ENCODE measurements around the gene MRPL43. TPM values are rescaled to one million over a fixed set of nuclear protein-coding genes. Genes with fewer than 3 reads are reported as not detected.

MRPL43 gene
- total RNA-seq, 1 donor = 51.8 TPM

- TF ChIP-seq, protein P1, sequence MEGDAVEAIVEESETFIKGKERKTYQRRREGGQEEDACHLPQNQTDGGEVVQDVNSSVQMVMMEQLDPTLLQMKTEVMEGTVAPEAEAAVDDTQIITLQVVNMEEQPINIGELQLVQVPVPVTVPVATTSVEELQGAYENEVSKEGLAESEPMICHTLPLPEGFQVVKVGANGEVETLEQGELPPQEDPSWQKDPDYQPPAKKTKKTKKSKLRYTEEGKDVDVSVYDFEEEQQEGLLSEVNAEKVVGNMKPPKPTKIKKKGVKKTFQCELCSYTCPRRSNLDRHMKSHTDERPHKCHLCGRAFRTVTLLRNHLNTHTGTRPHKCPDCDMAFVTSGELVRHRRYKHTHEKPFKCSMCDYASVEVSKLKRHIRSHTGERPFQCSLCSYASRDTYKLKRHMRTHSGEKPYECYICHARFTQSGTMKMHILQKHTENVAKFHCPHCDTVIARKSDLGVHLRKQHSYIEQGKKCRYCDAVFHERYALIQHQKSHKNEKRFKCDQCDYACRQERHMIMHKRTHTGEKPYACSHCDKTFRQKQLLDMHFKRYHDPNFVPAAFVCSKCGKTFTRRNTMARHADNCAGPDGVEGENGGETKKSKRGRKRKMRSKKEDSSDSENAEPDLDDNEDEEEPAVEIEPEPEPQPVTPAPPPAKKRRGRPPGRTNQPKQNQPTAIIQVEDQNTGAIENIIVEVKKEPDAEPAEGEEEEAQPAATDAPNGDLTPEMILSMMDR (IDR thresholded peaks at IDR 0.05; ENCODE audit: insufficient read depth, low read depth, low read length) = no peak
- no peak overlapping the region for H3K4me3 ChIP-seq (ENCODE audit: low read depth, low read length)
- DNase-seq (ENCODE audit: low read depth) = no peak
These were observed 39.9 kb upstream of the MRPL43 start for GRCh38 chr10:101027106-101027720.

DNA sequence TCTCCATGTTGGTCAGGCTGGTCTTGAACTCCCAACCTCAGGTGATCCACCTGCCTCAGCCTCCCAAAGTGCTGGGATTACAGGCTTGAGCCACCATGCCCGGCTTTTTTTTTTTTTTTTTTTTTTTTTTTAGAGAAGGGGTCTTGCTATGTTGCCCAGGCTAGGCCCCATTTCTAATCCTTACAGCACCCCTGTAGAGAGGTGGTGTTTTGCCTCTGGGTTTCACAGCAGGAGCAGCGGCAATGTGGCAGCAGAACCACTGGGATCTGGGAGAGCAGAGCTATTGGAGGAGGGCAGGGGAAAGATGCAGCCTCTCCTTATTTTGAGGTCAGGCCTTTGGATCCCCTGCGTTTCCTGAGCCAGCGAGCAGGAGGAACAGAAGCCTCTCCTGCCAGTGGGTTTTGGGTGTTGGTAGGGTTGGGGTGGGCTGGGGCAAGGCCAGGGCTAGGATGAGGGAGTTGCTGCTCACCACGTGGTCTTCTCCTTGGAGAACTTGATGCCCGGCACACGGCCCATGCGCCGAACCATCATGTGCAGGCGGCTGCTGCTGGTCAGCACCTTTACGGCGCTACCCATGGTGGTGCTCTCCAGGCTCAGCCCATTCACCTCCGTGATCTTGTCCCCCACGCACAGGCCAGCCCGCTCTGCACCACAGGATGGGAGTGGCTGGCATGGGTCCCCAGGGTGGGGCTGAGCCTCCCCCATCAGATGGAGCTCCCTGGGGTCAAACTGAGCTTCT is 35.8 kb upstream of the MRPL43 start:
- TF ChIP-seq, protein P1 (IDR thresholded peaks at IDR 0.05; ENCODE audit: insufficient read depth, low read depth, low read length) = no peak
- no peak overlapping the region for H3K4me3 ChIP-seq (ENCODE audit: low read depth, low read length)
- DNase-seq (ENCODE audit: low read depth) = no peak

- H3K4me3 ChIP-seq (ENCODE audit: low read depth, low read length) = no peak overlapping the region
- TF ChIP-seq, protein P1 (IDR thresholded peaks at IDR 0.05; ENCODE audit: insufficient read depth, low read depth, low read length) = no peak
- no peak for DNase-seq (ENCODE audit: low read depth)
These were observed 34.5 kb upstream of the MRPL43 start for GRCh38 chr10:101021692-101022251.

- DNase-seq (ENCODE audit: low read depth) = no peak
- TF ChIP-seq, protein P1 (IDR thresholded peaks at IDR 0.05; ENCODE audit: insufficient read depth, low read depth, low read length) = no peak
- H3K4me3 ChIP-seq (ENCODE audit: low read depth, low read length) = no peak overlapping the region
These were observed 33.9 kb upstream of the MRPL43 start for GRCh38 chr10:101021239-101021638.

- TF ChIP-seq, protein P1 (IDR thresholded peaks at IDR 0.05; ENCODE audit: insufficient read depth, low read depth, low read length) = no peak
- no peak for DNase-seq (ENCODE audit: low read depth)
- H3K4me3 ChIP-seq (ENCODE audit: low read depth, low read length) = no peak overlapping the region
These were observed 33.3 kb upstream of the MRPL43 start for GRCh38 chr10:101020427-101021075.

- TF ChIP-seq, protein P1 (IDR thresholded peaks at IDR 0.05; ENCODE audit: insufficient read depth, low read depth, low read length) = no peak
- DNase-seq (ENCODE audit: low read depth) = no peak
These were observed 32.1 kb upstream of the MRPL43 start for GRCh38 chr10:101019440-101019703.

More at GRCh38 chr10:101019440-101019703, 32.1 kb upstream of the MRPL43 start:
- no peak overlapping the region for H3K4me3 ChIP-seq (ENCODE audit: low read depth, low read length)

Data from fibroblast of villous mesenchyme (primary cell).